Effector CD8-positive, alpha-beta T cell (primary cell): Measurements from ENCODE around the gene ANXA4.
A peak's percentile ranks its signal among the peaks of the same experiment; 100 is the strongest.

Source experiments
- DNase-seq: peaks from one replicate; lab custom pipeline; 2025; lab: John Stamatoyannopoulos, UW
- total RNA-seq, 4 experiments: gene quantifications; one replicate each; lab custom pipeline; 2026; lab: John Stamatoyannopoulos, UW

Gene ANXA4
- 14.6 to 28.9 (median 24.1) reads per million in 4 experiments for total RNA-seq

- peak; percentile 34 for DNase-seq
Measured at GRCh38 chr2:69741575-69742321, at the start of gene ANXA4. Gene ANXA4, plus strand, starts transcription at chr2:69742134. Its CDS starts 39,432 bp downstream, at chr2:69781566.

DNA sequence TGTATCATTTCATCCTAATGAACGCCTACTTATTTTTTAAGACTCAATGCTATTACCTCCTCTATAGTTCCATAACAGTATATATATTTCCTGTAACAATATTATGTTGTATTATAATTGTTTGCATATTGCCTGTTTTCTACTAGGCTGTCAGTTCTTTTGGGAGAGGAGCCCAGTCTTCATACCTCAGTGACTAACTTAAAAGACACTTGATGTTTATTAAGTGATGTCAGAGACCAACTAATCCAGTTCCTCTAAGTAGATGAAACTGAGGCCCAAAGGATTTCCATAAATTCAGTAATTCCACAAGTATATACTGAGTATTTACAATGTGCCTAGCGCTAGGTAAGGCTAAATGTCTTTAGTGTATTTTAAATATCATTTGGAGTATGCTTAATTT lies 49.5 kb upstream of the ANXA4 start:
- DNase-seq = no peak

DNA sequence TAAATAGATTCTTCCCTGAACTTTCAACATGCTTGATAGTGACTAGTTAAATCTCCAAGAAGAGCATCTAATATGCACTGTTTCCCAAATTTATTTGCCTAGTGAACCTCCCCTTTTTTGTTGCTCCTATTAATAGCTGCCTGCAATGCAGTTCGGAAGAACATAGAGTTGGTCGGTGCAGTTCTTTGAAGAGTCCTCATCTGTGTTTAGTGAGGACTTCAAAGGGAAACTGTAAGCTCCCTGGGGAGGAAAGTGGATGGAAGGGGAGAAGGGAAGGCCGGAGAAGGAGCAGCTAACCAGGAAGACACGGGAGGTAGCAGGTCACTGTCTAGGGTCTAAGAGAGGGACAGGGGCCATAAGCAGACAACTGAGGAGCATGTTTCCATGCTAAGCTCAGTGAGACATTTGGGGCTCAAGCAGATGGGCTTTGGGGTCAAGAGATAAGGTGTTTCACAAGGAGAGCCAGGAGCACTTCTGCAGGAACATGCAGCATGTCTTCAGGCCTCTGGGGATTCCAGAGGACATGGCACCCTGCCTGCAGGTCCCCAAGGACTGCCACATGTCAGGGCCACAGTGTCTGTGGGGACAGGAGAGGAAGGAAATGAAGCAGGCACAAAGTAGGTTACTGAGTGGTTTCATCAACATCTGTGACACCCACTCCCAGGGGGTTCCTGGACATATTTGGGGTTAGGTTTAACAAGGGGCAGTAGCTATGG lies 48.7 kb upstream of the ANXA4 start:
- DNase-seq = peak; percentile 2

- DNase-seq = peak; percentile 18
Measured at GRCh38 chr2:69693775-69694450, 48.0 kb upstream of the ANXA4 start.

GRCh38 chr2:69694894-69695849 lies 46.8 kb upstream of the ANXA4 start:
- DNase-seq = no peak

GRCh38 chr2:69695850-69696216 lies 46.1 kb upstream of the ANXA4 start:
- no peak for DNase-seq

GRCh38 chr2:69700381-69700780 lies 41.6 kb upstream of the ANXA4 start:
- no peak for DNase-seq

GRCh38 chr2:69701100-69701945 lies 40.6 kb upstream of the ANXA4 start:
- no peak for DNase-seq

GRCh38 chr2:69703189-69703588 lies 38.7 kb upstream of the ANXA4 start:
- DNase-seq = no peak

DNA sequence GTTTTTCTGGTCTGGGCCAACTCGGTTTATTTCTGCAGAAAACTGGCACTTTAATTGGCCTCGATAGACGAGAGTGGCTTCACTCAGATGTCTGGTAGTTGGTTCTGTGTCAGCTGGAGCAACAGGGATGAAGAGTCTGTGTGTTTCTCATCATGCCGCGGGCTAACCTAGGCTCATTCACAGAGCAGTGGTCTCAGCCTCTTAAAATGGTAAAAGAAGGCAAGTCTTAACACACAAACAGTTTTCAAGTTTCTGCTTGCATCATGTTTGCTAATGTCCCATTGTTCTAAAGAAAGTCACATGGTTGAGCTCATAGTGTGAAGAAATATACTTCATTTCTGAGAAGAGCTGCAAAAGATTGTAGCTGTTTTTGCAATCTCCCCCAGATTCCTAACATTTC lies 37.5 kb upstream of the ANXA4 start:
- no peak for DNase-seq

- no peak for DNase-seq
Measured at GRCh38 chr2:69709290-69709689, 32.6 kb upstream of the ANXA4 start.

DNA sequence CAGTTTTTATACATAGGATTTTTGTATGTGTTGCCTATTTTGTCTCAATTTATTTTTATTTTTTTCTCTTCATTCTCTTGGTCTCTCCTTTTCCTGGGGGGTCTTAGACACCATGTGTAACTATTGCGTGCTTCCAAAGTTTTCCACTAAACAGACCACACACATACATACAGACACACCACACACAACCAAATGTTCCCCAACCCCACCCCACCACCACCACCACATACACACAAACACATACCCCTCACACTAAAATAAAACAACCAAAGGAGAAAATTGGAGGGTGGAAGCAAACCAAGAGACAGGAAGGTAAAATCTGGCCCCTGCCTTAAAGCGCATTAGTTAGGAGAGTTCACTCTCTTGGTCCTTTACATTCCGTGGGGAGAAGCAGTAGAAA lies 30.0 kb upstream of the ANXA4 start:
- DNase-seq = no peak

GRCh38 chr2:69714024-69714423 lies 27.9 kb upstream of the ANXA4 start:
- no peak for DNase-seq

DNA sequence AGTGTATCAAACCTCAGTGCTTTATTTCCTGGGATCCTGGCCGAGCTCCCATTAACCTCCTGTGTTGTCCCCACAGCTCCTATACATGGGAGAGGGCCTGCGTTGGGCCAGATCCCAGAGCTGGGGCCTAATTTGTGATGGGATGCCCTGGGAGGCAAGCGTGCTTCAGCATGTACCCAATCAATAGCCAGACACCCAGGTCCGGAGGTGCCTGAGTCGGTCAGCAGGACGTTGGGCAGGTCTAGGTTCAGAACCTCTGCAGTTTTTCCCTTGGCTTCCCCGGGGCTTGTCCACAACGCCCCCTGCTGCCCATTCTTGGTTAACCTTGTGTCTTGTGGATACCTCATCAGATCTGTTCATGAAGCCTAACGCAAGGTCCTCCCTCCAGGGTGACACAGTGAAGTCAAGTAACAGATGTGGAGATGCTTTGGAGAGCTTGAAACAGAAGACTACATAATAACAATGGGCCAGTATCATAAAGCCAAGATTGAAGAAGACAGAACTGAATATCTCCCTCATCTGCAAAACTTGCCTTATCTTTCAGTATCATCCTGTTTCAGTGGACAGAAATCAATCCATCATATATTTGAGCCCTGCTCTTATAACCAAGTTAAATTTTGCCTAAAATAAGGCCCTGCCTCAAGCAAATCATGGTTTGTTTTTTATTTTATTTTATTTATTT lies 27.3 kb upstream of the ANXA4 start:
- peak; percentile 80 for DNase-seq

GRCh38 chr2:69715964-69716363 lies 26.0 kb upstream of the ANXA4 start:
- no peak for DNase-seq

GRCh38 chr2:69716555-69717120 lies 25.3 kb upstream of the ANXA4 start:
- no peak for DNase-seq

DNA sequence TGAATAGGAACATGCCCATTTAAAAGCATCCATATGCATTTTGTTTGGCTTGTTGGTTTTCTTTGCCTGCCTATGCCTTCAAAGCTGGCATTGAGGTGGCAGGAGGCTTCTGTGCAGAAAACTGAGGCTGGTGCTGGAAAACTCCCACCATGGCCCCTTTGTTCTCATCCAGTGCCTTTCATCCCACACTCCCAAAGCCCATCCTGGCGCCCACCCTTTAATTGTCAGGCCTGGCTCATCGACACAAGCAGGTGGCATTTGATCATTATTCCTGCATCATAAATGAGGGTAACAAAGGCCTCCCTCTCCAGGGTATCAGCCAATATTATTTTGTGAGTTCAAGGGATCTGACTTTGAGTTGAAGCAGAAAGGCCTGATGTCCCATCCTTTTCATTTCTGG lies 24.7 kb upstream of the ANXA4 start:
- DNase-seq = no peak

DNA sequence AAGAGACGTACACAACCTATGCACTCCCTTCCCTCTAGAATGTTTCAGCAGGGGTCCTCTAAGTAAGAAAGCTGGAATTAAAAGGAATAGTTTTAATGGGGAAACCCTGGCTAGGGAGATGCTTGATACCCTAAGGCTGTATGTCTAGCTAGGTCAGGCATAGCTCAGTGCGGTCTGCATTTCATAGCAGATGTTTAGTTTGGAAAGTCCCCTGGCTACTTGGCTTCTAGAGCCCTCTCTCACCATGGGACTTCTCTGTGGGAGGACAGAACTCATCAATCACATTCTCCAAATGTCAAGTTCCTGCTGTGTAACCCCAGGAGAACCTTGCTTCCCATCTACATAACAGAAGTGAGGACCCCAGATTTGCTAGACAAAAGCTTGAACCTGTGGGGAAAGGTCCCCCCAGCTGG lies 24.1 kb upstream of the ANXA4 start:
- DNase-seq = no peak

- no peak for DNase-seq
Measured at GRCh38 chr2:69718338-69718965, 23.5 kb upstream of the ANXA4 start.
